Neural progenitor cell (in vitro differentiated cells): ENCODE data around the gene LRCOL1.
A peak's percentile ranks its signal among the peaks of the same experiment; 100 is the strongest.

Experiments used
- CTCF ChIP-seq: fragments of 200-600 bp; sonication (generic); IDR thresholded peaks from 2 replicates; pipeline ENCODE4 v1.5.1; 2017; ENCODE audit warnings: antibody characterized with exemption, mild to moderate bottlenecking
- EZH2 ChIP-seq: fragments of 200-600 bp; sonication (generic); IDR thresholded peaks from 2 replicates; pipeline ENCODE4 v1.6.1; 2017; ENCODE audit warnings: antibody characterized with exemption, mild to moderate bottlenecking, moderate library complexity
- EZH2phosphoT487 ChIP-seq: fragments of 200-600 bp; sonication (generic); IDR thresholded peaks from 2 replicates; pipeline ENCODE4 v1.6.1; 2017; ENCODE audit warnings: antibody characterized with exemption

- TF ChIP-seq EZH2 = no peak
- TF ChIP-seq CTCF = peak; percentile 9
- TF ChIP-seq EZH2phosphoT487 = no peak
Observed at GRCh38 chr12:132559652-132560363, 50.6 kb downstream of the LRCOL1 start.
